ENCODE data around the gene USP53. TPM values are rescaled to one million over a fixed set of nuclear protein-coding genes. Genes with fewer than 3 reads are reported as not detected.
"Not testable (repeated sequence)": the region's sequence is repeated elsewhere in the genome, so short reads cannot be mapped to it uniquely, and the experiment has no call there.

USP53 gene
- total RNA-seq, 1 donor from 2014 or later = 5.6 TPM

DNA sequence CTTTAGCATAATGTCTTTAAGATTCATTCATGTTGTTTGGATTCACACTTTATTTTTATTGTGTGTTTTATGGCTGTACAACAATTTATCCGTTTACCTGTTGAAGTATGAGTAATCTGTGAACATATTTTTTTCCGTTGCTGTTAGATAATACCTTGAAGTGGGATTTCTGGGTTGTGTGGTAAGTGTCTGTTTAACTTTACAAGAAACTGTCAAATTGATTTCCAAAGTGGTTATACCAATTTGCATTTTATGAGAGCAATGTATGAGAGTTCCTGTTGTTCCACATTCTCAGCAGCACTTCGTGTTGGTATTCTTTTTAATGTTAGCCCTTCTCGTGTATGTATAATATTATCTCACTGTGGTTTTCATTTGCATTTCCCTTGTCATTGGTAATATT lies 53.6 kb downstream of the USP53 start:
- DNase-seq (ENCODE audit: low spot score) = no peak
- no peak for ATAC-seq

DNA sequence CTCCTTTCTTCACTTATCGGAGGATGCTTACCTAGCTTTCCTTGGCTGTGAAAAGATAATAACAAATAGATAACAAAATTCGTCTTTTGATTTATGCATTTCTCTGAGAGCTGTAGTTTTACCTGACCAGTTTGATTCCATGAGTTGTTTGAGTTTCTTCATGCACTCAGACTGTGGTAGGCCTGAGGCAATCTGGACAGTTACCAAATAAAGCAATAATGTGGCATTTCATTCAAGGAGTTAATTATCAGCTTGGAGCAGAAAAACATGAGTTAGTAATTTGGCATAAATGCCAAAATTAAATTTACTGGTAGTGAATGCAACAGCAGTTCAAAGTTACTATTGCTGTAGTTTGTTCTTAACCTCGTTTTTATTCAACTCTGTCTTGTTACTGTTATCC lies 56.0 kb downstream of the USP53 start:
- DNase-seq (ENCODE audit: low spot score) = no peak
- ATAC-seq = no peak

DNA sequence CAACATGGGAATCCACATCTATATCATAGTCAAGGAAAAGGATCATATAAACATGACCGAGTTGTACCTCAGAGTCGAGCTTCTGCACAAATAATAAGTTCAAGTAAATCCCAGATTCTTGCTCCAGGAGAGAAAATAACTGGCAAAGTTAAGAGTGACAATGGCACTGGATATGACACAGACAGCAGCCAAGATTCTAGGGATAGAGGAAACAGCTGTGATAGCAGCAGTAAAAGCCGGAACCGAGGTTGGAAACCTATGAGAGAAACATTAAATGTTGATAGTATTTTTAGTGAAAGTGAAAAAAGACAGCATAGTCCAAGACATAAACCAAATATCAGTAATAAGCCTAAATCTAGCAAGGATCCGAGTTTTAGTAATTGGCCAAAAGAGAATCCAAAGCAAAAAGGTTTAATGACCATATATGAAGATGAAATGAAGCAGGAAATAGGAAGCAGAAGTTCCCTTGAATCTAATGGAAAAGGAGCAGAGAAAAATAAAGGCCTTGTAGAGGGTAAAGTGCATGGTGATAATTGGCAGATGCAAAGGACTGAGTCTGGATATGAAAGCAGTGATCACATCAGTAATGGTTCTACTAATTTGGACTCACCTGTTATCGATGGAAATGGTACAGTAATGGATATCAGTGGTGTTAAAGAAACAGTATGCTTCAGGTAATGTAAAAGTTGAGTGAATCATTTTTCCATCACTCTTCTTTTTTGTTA lies 59.0 kb downstream of the USP53 start:
- no peak for DNase-seq (ENCODE audit: low spot score)
- no peak for ATAC-seq

DNA sequence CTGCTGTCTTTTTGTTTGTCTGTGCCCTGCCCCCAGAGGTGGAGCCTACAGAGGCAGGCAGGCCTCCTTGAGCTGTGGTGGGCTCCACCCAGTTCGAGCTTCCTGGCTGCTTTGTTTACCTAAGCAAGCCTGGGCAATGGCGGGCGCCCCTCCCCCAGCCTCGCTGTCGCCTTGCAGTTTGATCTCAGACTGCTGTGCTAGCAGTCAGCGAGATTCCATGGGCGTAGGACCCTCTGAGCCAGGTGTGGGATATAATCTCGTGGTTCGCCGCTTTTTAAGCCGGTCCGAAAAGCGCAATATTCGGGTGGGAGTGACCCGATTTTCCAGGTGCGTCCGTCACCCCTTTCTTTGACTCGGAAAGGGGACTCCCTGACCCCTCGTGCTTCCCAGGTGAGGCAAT lies 67.0 kb downstream of the USP53 start:
- ATAC-seq = not testable (repeated sequence)

DNA sequence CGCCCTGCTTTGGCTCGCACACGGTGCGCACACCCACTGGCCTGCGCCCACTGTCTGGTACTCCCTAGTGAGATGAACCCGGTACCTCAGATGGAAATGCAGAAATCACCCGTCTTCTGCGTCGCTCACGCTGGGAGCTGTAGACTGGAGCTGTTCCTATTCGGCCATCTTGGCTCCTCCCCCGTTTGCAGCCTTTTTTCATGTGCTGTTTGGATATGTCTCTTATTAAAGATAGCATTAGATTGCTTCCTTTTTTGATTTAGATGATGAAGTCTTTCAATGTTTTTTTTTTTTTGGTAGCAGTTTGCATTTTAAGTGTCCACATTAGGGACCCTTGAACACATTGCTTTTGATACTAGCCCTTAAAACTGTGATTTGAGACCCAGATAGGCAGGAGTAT lies 67.4 kb downstream of the USP53 start:
- not testable (repeated sequence) for DNase-seq (ENCODE audit: low spot score); ATAC-seq

More for the DNA sequence above, 67.0 kb downstream of the USP53 start:
- DNase-seq (ENCODE audit: low spot score) = not testable (repeated sequence)

DNA sequence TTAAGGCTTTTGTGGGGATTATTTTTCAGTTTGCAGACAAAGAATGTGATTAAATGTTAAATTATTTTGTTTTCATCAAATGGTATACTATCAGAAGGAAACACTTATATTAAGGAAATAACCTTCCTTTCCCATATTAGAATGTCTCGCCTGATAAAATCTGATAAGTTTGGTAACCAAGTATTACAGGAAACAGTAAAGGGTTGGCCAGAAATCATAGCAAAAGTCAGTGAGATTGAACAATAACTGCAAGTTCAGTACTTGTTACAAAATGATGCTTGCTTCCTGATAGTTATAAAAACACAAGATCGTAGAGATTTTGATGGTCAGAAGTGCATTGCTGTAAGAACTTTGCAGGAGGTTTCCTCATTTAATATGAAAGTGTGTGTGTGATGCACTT lies 68.9 kb downstream of the USP53 start:
- DNase-seq (ENCODE audit: low spot score) (no peak), ATAC-seq (no peak)

DNA sequence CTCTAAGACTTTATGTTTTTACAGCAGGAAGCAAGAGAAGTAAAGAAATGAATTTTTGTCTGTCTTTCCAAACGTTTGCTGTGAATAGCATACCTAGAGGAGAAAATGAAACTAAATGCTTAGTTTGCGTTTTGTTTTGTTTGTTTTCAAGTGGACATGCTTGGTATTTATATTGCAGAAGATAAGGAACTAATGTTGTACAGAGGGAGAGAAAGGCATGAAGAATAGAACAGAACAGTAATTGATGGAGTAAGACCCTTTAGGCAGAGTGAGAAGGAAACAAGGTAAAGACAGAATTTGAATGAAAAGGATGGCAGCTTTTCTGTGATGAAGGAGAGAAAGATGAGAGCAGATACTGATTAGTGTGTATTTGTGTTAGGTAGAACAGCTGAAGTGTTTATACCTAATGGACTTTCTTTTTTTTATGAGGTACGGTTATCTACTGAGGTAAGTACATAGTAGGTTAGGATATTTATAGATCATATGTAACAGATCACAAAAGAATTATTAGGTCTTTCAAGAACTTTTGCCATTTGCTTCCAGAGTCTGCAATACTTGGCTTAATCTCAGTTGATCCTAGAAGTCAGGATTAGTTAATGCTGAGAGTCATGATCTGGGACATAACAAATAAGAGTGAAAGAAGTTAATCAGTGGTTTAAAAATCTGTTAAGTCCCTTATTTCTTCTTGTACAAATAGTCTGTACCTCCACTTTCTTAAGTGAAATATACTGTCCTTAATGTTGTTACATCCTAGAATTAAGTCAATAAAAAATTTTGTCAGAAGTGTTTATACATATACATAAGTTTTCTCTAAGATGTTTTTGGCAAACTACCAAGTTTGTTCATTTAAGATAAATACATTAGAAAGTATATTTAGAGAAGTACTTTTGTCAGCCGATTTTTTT lies 72.6 kb downstream of the USP53 start:
- ATAC-seq (peak; percentile 82), DNase-seq (ENCODE audit: low spot score) (no peak)

DNA sequence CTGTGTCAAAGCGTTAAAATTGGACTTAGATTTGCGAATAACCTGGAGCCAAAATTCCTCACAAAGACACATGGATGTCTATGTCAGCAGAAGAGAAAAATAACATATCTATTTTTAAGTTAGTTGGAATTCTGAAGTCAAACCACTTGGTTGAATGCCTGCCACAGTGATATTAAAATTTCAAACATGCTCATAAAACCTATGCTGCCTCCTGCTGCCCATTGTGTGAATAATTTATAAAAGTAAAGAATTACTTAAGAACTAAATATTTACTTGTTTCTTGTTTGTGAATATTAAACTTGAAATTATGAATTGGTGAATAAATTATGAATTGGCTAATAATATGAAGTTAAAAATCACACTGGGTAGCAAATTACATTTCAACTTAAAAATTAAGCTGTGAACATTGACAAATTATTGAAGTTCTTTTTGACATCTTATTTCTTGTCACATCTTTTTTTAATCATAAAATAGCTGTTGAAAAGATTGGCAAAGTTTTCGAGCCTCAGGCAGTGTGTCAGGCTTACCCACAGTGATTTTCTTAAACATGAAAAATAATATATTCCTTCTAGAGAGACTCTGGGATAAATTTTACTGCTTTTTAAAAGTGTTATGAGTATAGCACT lies 74.0 kb downstream of the USP53 start:
- DNase-seq (ENCODE audit: low spot score) = no peak
- ATAC-seq = peak; percentile 66

DNA sequence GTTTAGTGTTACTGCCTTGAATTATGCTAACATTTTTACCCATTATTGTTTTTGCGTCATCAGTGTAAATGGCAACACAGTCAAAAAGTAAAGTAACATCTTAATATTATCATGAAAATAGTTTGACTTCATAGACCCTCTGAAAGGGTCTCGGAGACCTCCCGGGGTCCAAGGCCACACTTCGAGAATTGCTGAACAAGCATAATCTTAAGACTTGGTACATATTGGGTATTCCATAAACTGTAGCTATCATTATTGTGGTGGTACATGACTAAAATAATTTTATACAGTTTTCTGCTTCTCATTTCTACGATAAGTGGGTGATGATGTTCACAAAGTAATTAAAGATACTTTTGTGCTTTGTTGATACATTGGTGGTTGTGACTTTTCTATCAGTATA lies 76.8 kb downstream of the USP53 start:
- ATAC-seq (no peak), DNase-seq (ENCODE audit: low spot score) (no peak)

DNA sequence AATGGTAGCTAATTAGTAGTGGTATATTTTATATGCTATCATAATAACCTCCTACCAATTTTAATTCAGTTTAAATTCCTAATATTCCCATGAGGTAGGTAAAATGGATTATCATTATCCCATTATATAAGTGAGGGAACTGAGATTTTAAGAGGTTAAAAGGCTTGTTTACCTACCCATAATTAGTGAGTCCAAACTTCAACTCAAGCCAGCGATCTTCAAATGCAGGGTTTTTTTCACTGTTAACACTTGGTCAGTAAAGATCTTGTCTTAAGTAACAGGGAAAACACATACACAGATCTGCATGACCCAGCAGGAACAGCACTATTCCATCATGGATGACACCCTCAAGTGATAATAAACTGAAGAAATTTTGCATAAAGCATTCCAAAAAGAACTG lies 78.1 kb downstream of the USP53 start:
- DNase-seq (ENCODE audit: low spot score) = no peak
- peak; percentile 75 for ATAC-seq

DNA sequence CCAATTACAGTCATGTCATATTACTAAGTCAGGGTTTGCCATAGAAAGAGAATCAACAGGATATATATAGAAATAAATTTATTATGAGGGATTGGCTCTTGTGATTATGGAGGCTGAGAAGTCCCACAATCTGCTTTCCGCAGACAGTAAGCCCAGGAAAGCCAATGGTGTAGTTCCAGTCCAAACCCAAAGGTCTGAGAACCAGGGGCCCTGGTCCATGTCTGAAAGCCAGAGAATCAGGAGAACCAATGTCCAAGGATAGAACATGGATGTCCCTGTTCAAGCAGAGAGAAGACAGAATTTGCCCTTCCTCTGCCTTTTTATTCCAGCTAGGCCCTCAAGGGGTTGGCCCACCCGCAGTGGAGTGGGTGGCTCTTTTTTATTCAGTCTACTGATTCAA lies 83.8 kb downstream of the USP53 start:
- DNase-seq (ENCODE audit: low spot score) (no peak), ATAC-seq (no peak)

DNA sequence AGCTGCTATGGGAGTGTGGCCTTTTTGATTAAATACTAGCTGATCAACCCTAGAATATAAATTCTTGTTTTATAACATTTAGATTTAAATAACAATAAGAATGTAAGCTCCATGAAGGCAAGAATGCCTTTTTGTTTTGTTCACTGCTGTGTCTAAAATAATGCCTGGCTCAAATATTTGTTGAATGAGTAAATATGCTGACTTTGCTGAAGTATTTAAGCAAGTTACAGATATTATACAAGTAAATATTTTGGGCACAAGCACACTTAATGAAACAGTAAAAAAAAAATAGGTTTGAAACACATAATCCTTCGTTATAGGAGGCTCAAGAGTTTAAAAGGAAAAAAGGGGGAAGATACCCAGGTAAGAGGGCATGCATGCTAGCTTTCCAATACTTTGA lies 85.3 kb downstream of the USP53 start:
- DNase-seq (ENCODE audit: low spot score) (no peak), ATAC-seq (no peak)

DNA sequence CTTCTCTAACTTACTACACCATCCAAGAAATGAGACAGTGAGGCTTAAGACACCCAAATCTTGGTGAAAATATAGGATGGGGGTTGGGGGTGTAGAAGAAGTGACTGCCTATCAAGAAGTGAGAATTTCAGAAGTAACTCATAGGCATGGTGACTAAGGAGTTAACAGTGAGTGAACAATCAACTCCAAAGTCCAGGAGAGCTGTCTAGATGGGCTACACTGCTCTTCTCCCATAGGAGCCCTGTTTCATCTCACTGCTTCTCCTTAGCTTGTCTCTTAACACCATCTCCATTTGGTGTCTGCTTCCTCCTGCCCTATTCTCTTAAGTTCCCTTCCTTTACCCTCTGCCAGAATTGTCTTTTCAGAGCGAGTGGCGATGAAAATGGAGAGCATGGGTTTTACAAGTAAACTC lies 86.8 kb downstream of the USP53 start:
- ATAC-seq = peak; percentile 56

DNA sequence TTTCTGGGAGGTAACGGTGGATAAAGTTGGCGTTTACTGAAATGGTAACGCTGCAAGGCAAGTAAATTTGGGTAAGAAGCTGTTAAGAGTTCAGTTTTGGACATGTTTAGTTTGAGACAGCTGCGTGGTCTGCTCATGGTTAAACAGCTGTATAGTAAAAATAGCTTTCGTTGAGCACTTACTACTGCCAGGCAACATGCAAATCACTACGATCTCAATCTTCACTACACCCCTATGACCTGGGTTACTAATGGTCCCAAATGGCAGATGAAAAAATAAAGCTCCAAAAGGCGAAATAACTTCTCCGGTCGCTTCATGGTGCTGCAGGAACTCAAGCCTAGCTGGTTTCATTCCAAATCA lies 87.2 kb downstream of the USP53 start:
- DNase-seq (ENCODE audit: low spot score) (no peak), ATAC-seq (peak; percentile 3)

More for the DNA sequence above, 86.8 kb downstream of the USP53 start:
- DNase-seq (ENCODE audit: low spot score) = no peak

DNA sequence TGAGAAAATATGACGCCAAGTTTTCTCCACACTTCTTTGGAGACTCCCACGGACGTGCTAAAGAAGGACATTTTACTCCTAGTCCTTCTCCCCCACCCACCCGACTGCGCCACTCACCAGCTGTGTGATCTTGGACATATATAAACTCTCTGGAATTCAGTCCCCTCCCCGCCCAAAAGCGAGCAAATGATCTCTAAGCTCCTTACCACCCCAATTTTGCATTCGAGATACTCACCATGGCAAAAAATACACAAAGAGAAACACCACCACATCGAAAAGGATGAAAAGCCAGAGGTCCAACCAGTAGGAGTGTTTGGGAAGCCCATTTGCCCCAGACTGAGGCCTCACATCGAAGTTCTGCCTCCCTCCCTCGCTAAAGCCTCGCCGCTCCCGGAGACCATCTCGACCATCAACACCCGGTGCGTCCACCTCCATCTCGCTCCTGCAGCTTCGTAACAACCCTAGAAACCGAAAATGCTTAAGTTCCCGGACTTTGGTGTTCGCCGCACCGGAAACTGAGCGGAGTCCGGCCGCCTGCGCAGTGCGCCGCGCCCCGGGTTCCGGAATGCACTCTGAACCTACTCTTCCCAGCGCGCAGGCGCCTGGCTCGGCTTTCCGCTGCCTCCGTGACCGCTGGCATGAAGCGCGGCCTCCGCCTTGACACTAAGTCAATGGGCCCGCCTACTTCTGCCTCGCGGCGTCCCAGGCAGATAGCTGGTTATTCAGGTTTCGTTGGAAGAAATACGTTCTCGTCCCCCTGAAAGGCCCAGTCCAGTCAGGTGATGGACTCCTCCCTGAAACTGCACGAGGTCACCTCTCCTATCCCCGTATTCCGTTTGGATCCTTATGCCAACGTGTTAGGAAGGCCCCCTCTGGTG lies 87.8 kb downstream of the USP53 start:
- peak; percentile 89 for ATAC-seq
- DNase-seq (ENCODE audit: low spot score) = peak; percentile 98

DNA sequence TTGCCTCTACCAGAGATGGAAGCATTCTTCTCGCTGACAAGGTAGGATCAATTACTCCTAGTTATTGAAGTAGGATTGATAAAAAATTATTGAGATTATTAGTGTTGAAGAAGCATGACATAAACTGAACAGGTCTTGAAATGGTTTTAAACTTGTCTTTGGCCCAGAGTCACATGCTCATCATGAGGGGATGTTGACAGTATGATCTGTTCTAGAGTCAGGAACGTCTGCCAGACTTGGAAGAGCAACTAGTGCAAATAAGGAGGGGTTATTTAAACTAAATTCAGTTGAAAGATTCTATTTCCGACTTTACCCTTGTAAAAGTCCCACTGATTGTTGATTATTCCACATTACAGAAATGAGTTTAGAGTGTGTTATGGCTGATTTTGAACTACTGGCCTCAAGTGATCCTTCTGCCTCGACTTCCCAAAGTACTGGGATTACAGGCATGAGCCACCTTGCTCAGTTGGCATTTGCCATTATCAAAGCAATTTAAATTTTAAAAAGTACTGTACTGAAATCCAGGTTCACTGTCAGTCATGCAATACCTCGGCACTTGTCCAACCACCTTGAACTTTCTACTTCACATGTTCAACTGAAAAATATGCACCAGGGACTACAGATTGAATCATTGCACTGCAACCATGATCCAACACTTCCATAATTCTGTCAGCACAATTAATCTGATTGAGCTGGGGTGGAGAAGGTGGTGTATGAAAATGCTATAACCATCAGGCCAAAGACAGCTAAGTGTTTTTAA lies 89.7 kb downstream of the USP53 start:
- peak; percentile 60 for DNase-seq (ENCODE audit: low spot score)
- ATAC-seq = peak; percentile 24

DNA sequence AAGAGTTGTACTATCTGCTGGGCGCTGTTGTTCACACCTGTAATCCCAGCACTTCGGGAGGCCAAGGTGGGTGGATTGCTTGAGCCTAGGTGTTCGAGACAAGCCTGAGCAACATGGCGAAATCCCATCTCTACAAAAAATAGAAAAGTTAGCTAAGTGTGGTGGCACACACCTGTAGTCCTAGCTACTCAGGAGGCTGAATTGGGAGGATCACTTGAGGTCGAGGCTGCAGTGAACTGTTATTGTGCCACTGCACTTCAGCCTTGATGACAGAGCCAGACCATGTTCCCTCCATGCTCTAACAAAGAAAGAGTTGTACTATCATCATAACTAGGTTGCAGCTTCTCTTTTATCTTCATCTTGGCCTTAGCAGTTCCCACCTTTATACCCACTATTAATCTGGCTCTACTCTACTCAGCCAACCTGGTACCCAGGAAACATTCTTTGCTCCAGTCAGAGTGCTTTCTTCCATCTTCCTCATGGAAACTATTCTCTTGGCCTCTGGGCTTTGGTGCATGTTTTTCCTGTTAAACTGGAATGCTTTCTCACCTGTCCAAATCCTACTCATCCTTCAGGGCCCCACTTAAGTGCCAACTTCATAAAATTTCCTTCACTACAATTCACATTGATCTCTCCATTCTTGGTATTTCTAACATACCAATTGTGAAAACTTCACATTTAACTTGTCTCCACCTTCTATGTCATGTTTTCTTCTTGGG lies 91.2 kb downstream of the USP53 start:
- no peak for ATAC-seq

DNA sequence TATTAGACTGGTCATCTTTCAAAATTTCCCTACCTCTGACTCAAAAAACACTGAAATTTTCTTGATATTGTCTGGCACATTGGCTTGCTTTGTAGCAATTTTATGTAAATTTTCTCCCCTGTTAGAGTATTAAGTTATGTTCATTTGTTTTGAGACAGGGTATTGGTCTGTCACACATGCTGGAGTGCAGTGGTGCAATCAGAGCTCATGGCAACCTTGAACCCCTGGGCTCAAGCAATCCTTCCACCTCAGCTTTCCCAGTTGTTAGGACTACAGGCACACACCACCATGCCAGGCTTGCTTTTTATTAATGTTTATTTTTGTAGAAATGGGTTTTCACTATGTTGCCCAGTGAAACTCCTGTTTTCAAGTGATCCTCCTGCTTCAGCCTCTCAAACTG lies 91.9 kb downstream of the USP53 start:
- no peak for ATAC-seq

More for the DNA sequence above, 91.2 kb downstream of the USP53 start:
- no peak for DNase-seq (ENCODE audit: low spot score)

DNA sequence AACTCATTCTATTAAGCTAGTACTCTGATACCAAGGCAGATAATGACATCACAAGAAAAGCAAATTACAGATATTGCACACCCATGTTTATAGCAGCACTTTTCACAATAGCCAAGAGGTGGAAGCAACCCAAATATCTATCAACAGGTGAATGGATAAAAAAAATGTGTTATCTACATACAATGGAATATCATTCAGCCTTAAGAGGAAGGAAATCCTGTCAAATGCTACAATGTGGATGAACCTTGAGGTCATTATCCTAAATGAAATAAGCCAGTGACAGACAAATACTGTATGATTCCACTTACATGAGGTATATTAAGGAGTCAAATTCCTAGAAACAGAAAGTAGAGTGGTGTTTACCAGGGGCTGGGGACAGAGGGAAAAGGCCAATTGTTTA lies 95.1 kb downstream of the USP53 start:
- DNase-seq (ENCODE audit: low spot score) (no peak), ATAC-seq (no peak)

More for the DNA sequence above, 91.9 kb downstream of the USP53 start:
- DNase-seq (ENCODE audit: low spot score) = no peak

Measured in left lobe of liver (tissue), 2 donors.